K562 (cell line): ENCODE measurements around the gene KCNK18. TPM values are rescaled to one million over a fixed set of nuclear protein-coding genes. Genes with fewer than 3 reads are reported as not detected.
"Not testable (repeated sequence)": the region's sequence is repeated elsewhere in the genome, so short reads cannot be mapped to it uniquely, and the experiment has no call there.

Experiments used
- ATAC-seq: fragments of 200-7000 bp; cut with Tn5 transposase; 3 replicates; pipeline ENCODE4 v1.9.1; 2020; ENCODE audit warnings: moderate library complexity
- BruUV-seq: library from RNA; stranded (reverse); fragments of 400-500 nt; replicated peaks from 2 replicates; lab custom pipeline; 2021; lab: Mats Ljungman, UMichigan
- CTCF ChIA-PET: fragments of 300-600 bp; formaldehyde crosslinking; extraction: SDS; loops from one replicate; lab custom pipeline; 2021; ENCODE audit warnings: low intra/inter-chr PET ratio; lab: Yijun Ruan, JAX
- POLR2A ChIA-PET: fragments of 300-600, 350-650 bp; sonication (Branson Sonifier 250); formaldehyde crosslinking; extraction: SDS; loops from one replicate; lab custom pipeline; 2021; ENCODE audit warnings: antibody characterized with exemption, inconsistent platforms; lab: Yijun Ruan, JAX
- DNase-seq, 4 experiments: peaks; one replicate each; pipeline versions ENCODE4 v3.0.0 to v3.0.0-alpha.2; 2011 to 2018; ENCODE audit warnings: low spot score in 3 of 4, mixed read lengths in 3 of 4; ENCODE audit errors: extremely low read depth in 1 of 4
- FAIRE-seq: peaks from 2 replicates; lab custom pipeline; 2011; peaks lifted over from hg19 to GRCh38; lab: Jason Lieb, UNC
- H2AFZ ChIP-seq: 2 replicates; pipeline ENCODE4 v1.6.0; 2011; ENCODE audit warnings: low read depth, low read length, control low read depth, inconsistent platforms
- H3K27ac ChIP-seq: fragments of 200-600 bp; 3 replicates; pipeline ENCODE4 v1.8.0; 2011; ENCODE audit warnings: low read depth, mild to moderate bottlenecking, control low read depth, inconsistent platforms, low read length, moderate library complexity, mixed read lengths; ENCODE audit errors: extremely low read depth
- H3K27me3 ChIP-seq, 2 experiments: fragments of 300-600 bp in 1 of 2; 2 replicates in 1 of 2; 3 replicates in 1 of 2; pipeline versions ENCODE4 v1.6.0 to v1.8.0; 2011; ENCODE audit warnings: inconsistent platforms in 2 of 2, low read length in 2 of 2, mild to moderate bottlenecking in 1 of 2, mixed read lengths in 1 of 2, moderate library complexity in 1 of 2; ENCODE audit not compliant: control insufficient read depth in 2 of 2, insufficient read depth in 2 of 2
- H3K36me3 ChIP-seq: fragments of 300-600 bp; 3 replicates; pipeline ENCODE4 v1.8.0; 2011; ENCODE audit warnings: mild to moderate bottlenecking, low read length, inconsistent platforms; ENCODE audit not compliant: control insufficient read depth, insufficient read depth
- H3K4me1 ChIP-seq, 2 experiments: fragments of 200-600 bp in 1 of 2; replicated peaks in 1 of 2; 2 replicates in 1 of 2; 3 replicates in 1 of 2; pipeline versions ENCODE4 v1.5.1 to v1.8.0; 2011; ENCODE audit warnings: inconsistent platforms in 2 of 2, low read length in 2 of 2, mild to moderate bottlenecking in 1 of 2, mixed read lengths in 1 of 2, moderate library complexity in 1 of 2; ENCODE audit not compliant: control insufficient read depth in 2 of 2, insufficient read depth in 2 of 2
- H3K4me2 ChIP-seq: 2 replicates; pipeline ENCODE4 v1.6.1; 2011; ENCODE audit warnings: low read length, control low read depth, inconsistent platforms, mixed read lengths; ENCODE audit not compliant: insufficient read depth
- H3K4me3 ChIP-seq: fragments of 200-600 bp; sonication (generic), shearing (Covaris generic); 2 replicates; pipeline ENCODE4 v1.5.1; 2016; ENCODE audit warnings: control low read depth, inconsistent platforms
- H3K79me2 ChIP-seq: fragments of 200-600 bp; 3 replicates; pipeline ENCODE4 v1.8.0; 2011; ENCODE audit warnings: low read length, inconsistent platforms; ENCODE audit not compliant: control insufficient read depth, insufficient read depth
- H3K9ac ChIP-seq, 2 experiments: 2 replicates each; pipeline versions ENCODE4 v1.6.0 to v1.6.1; 2011; ENCODE audit warnings: low read depth in 2 of 2, low read length in 2 of 2, control low read depth in 1 of 2, inconsistent platforms in 1 of 2, mild to moderate bottlenecking in 1 of 2, mixed read lengths in 1 of 2; ENCODE audit not compliant: insufficient read depth in 1 of 2
- H3K9me1 ChIP-seq: one replicate; pipeline ENCODE4 v1.6.0; 2011; ENCODE audit warnings: inconsistent platforms, mild to moderate bottlenecking, low read length, moderate library complexity; ENCODE audit not compliant: control insufficient read depth, insufficient read depth
- H3K9me3 ChIP-seq: replicated peaks from 2 replicates; pipeline ENCODE4 v1.5.1; 2011; ENCODE audit warnings: low read depth, low read length, inconsistent platforms; ENCODE audit not compliant: control insufficient read depth, insufficient read depth
- H4K20me1 ChIP-seq: replicated peaks from 2 replicates; pipeline ENCODE4 v1.6.1; 2011; ENCODE audit warnings: low read length, inconsistent platforms, mixed read lengths; ENCODE audit not compliant: control insufficient read depth, insufficient read depth
- BCOR ChIP-seq: fragments of 450-650 bp; IDR thresholded peaks from 2 replicates; pipeline ENCODE4 v1.6.1; 2016
- ELF1 ChIP-seq: fragments of 200-800 bp; sonication (Bioruptor generic); IDR thresholded peaks from 2 replicates; pipeline ENCODE4 v1.6.1; 2016; ENCODE audit warnings: missing genetic modification characterization, missing compliant biosample characterization
- L3MBTL2 ChIP-seq: fragments of 450-650 bp; IDR thresholded peaks from 2 replicates; pipeline ENCODE4 v1.6.1; 2016; ENCODE audit warnings: mild to moderate bottlenecking, moderate library complexity
- MAX ChIP-seq: sonication (generic); formaldehyde crosslinking; IDR thresholded peaks from 2 replicates; pipeline ENCODE4 v1.9.0; 2022; ENCODE audit warnings: mild to moderate bottlenecking, missing genetic modification reagents
- NFE2 ChIP-seq: IDR thresholded peaks from 2 replicates; pipeline ENCODE4 v1.6.1; 2014; ENCODE audit warnings: antibody characterized with exemption, low read depth
- RBM25 ChIP-seq: fragments of 200-400 bp; formaldehyde crosslinking; IDR thresholded peaks from 2 replicates; pipeline ENCODE4 v1.6.1; 2018; ENCODE audit warnings: low read length, low read depth, moderate library complexity; ENCODE audit not compliant: severe bottlenecking
- SMARCA5 ChIP-seq: fragments of 450-650 bp; IDR thresholded peaks from 2 replicates; pipeline ENCODE4 v1.6.1; 2016
- SOX6 ChIP-seq: fragments of 450-650 bp; IDR thresholded peaks from 2 replicates; pipeline ENCODE4 v1.6.1; 2014; ENCODE audit warnings: mild to moderate bottlenecking
- SUPT5H ChIP-seq: fragments of 450-650 bp; IDR thresholded peaks from 2 replicates; pipeline ENCODE4 v1.6.1; 2016
- ZNF175 ChIP-seq: fragments of 200-800 bp; sonication (Bioruptor generic); IDR thresholded peaks from 2 replicates; pipeline ENCODE4 v1.6.1; 2016; ENCODE audit warnings: low read depth, mild to moderate bottlenecking, missing genetic modification characterization, missing compliant biosample characterization
- ZNF239 ChIP-seq: fragments of 250-450 bp; sonication (Bioruptor Pico); IDR thresholded peaks from 2 replicates; pipeline ENCODE4 v1.4.0; 2020; ENCODE audit warnings: mild to moderate bottlenecking
- ZNF431 ChIP-seq: sonication (generic); formaldehyde crosslinking; IDR thresholded peaks from 2 replicates; pipeline ENCODE4 v1.8.0; 2022; ENCODE audit warnings: mild to moderate bottlenecking, missing genetic modification reagents
- ZNF699 ChIP-seq: fragments of 250-450 bp; sonication (Bioruptor Pico); IDR thresholded peaks from 2 replicates; pipeline ENCODE4 v1.8.0; 2021; ENCODE audit warnings: mild to moderate bottlenecking, moderate library complexity; ENCODE audit not compliant: insufficient replicate concordance
- ZNF830 ChIP-seq: fragments of 250-450 bp; sonication (Bioruptor Pico); IDR thresholded peaks from 2 replicates; pipeline ENCODE4 v1.5.0; 2021; ENCODE audit warnings: mild to moderate bottlenecking
- WGBS: fragments of 100-300 bp; shearing (Covaris generic); methylation state at CpG from one replicate; pipeline ENCODE4 v1.1.6; 2016; ENCODE audit warnings: low coverage, mixed read lengths; ENCODE audit not compliant: insufficient coverage; ENCODE audit errors: missing lambda C conversion rate; 5-methylcytosine and 5-hydroxymethylcytosine counted together
- in situ Hi-C: fragments of 300-500 bp; cut with MboI; formaldehyde crosslinking; loops from 4 replicates; pipeline ENCODE4 v1.15.0; 2018; ENCODE audit warnings: inconsistent platforms, mixed read lengths
- intact Hi-C: fragments of 100-400 bp; cut with micrococcal nuclease; formaldehyde crosslinking; loops from 2 replicates; pipeline ENCODE4 v1.14.2; 2022
- polyA plus RNA-seq, 8 experiments: library from polyadenylated mRNA; depleted of rRNA in 4 of 8; stranded (reverse) in 5 of 8; unstranded in 3 of 8; fragments of >200 nt; fragmentation: Nextera tagmentation in 2 of 8; fragmentation: Illumina TruSeq in 1 of 8; extraction: Ambion mirVana in 2 of 8; extraction: Trizol in 1 of 8; gene quantifications; 2 replicates each; pipeline versions ENCODE4 v1.2.1 to v1.2.3, GENCODE V29; 2011 to 2014; ENCODE audit warnings: inconsistent platforms in 1 of 8, missing spikeins in 1 of 8
- total RNA-seq, 7 experiments: library from RNA; depleted of rRNA in 6 of 7; stranded (reverse); fragments of >200 nt in 6 of 7; fragmentation: Illumina TruSeq in 2 of 7; extraction: Trizol in 2 of 7; gene quantifications; 2 replicates each; pipeline versions ENCODE4 v1.2.1 to v1.2.3, GENCODE V29; 2011 to 2021; ENCODE audit warnings: low replicate concordance in 1 of 7
- TF ChIP-seq, protein P1 (sequence below): sonication (generic); formaldehyde crosslinking; IDR thresholded peaks from 2 replicates; pipeline ENCODE4 v1.8.1; 2023; ENCODE audit warnings: mild to moderate bottlenecking, missing genetic modification reagents

The KCNK18 gene
- total and polyA plus RNA-seq, 9 of the 15 experiments (the other 6 are each of a cell fraction or from before 2014, with no cell fraction given) = not detected

DNA sequence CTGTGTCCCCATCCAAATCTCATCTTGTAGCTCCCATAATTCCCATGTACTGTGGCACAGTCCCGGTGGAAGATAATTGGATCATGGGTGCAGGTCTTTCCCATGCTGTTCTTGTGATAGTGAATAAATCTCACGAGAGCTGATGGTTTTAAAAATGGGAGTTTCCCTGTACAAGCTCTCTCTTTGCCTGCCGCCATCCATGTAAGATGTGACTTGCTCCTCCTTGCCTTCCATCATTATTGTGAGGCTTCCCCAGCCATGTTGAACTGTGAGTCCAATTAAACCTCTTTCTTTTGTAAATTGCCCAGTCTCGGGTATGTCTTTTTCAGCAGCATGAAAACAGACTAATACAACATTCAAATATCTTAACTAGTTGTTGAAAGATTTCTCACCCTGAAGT lies 32.8 kb downstream of the KCNK18 start:
- DNase-seq, H3K4me1 ChIP-seq, H3K9me3 ChIP-seq, ATAC-seq, CTCF ChIA-PET, H2AFZ ChIP-seq, FAIRE-seq, H3K9ac ChIP-seq, H3K9me1 ChIP-seq, H3K27ac ChIP-seq, BruUV-seq, H3K4me3 ChIP-seq, H3K4me2 ChIP-seq, H3K36me3 ChIP-seq, H4K20me1 ChIP-seq, H3K79me2 ChIP-seq, intact Hi-C loops: not testable (repeated sequence)
- TF ChIP-seq ZNF431 (CRISPR knock-in tag) = peak; percentile 90
- POLR2A ChIA-PET = interaction anchor here (0.6 kb wide), 1 partner anchor 138 kb away, joined by 4 read pairs; no protein-coding TSS in a partner anchor
- in situ Hi-C loops = loop anchor here (25.0 kb wide), 1 partner anchor 207 kb away; no protein-coding TSS in a partner anchor
- peaks cover 5 to 17% of the 10 kb centered on the region in 2 experiments; a peak in 3 of 5 replicates for H3K27me3 ChIP-seq
- 12% methylated on average over 4 of the region's 4 CpGs for WGBS

DNA sequence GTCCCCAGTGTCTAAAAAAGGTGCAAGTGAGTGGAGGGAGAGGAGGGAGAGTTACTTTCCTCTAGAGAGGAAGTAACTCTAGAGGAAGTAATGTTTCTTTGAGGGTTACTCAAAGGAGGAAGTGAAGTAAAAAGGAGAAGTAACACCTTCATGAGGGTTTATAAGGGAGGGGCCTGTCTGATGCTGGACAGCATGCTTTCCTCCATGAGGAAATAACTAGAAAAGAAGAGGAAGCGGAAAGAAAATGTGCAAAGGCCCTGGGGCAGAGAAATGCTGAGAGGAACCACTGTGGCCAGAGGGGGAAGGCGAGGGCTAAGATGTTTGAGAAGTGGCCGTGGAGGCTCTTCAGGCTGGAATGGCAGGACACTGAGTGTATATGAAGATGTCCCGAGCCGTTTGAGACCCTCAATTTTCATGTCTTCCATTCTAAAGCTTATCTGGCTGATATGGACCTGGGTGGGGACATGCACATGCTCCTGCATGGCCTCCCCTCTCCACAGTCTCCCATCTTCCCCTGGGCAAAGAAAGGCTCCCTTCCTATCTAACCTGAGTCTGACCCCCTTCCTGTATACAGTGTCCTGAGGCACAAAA lies 40.2 kb downstream of the KCNK18 start:
- H3K27me3 ChIP-seq = peaks cover 2 to 20% of the 10 kb centered on the region in 2 experiments; a peak in 3 of 5 replicates
- no peak overlapping the region for H3K4me3 ChIP-seq
- no peaks in the 10 kb centered on the region for H3K79me2 ChIP-seq
- ChIA-PET POLR2A (no interaction called here), CTCF (no interaction called here)
- peaks cover 0 to 17% of the 10 kb centered on the region in 2 experiments; a peak in 2 of 5 replicates for H3K4me1 ChIP-seq
- FAIRE-seq (no peak), DNase-seq (no peak), ATAC-seq (peak; percentile 42; the same call in 2 of the 3 replicates)
- no peak overlapping the region for H3K27ac ChIP-seq
- no peaks in the 10 kb centered on the region for H3K36me3 ChIP-seq
- 0% methylated on average over 2 of the region's 5 CpGs for WGBS
- no peaks in the 10 kb centered on the region for H4K20me1 ChIP-seq
- in situ Hi-C loops = loop anchor here (25.0 kb wide), 1 partner anchor 200 kb away; no protein-coding TSS in a partner anchor
- H3K9me3 ChIP-seq = no peaks in the 10 kb centered on the region
- H2AFZ ChIP-seq = no peak overlapping the region
- H3K9ac ChIP-seq = no peak overlapping the region
- BruUV-seq = no TSS peak
- intact Hi-C loops = no loop called here
- H3K4me2 ChIP-seq = no peak overlapping the region
- no peaks in the 10 kb centered on the region for H3K9me1 ChIP-seq
- TF ChIP-seq SUPT5H (no peak), L3MBTL2 (peak; percentile 62), RBM25 (peak; percentile 96), SOX6 (no peak), ZNF175 (no peak), ZNF239 (CRISPR knock-in tag) (no peak), ELF1 (tag) (peak; percentile 35; the same call in 1 of the 2 replicates), ZNF830 (0 out of 2 replicates have a peak, but pooled peaks have one; percentile 17), SMARCA5 (peak; percentile 63; the same call in 1 of the 2 replicates), ZNF699 (CRISPR knock-in tag) (no peak), MAX (CRISPR knock-in tag) (peak; percentile 38; the same call in 1 of the 2 replicates), BCOR (peak; percentile 72; the same call in 1 of the 2 replicates), NFE2 (no peak)
- TF ChIP-seq, protein P1, sequence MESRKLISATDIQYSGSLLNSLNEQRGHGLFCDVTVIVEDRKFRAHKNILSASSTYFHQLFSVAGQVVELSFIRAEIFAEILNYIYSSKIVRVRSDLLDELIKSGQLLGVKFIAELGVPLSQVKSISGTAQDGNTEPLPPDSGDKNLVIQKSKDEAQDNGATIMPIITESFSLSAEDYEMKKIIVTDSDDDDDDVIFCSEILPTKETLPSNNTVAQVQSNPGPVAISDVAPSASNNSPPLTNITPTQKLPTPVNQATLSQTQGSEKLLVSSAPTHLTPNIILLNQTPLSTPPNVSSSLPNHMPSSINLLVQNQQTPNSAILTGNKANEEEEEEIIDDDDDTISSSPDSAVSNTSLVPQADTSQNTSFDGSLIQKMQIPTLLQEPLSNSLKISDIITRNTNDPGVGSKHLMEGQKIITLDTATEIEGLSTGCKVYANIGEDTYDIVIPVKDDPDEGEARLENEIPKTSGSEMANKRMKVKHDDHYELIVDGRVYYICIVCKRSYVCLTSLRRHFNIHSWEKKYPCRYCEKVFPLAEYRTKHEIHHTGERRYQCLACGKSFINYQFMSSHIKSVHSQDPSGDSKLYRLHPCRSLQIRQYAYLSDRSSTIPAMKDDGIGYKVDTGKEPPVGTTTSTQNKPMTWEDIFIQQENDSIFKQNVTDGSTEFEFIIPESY (CRISPR knock-in tag) = 0 out of 2 replicates have a peak, but pooled peaks have one; percentile 20
